WTC11 (cell line): ENCODE data around the gene SCNN1B.

ENCODE experiments used
- CTCF ChIP-seq: fragments of 200-600 bp; IDR thresholded peaks from 2 replicates; pipeline ENCODE4 v1.8.0; 2022; ENCODE audit warnings: antibody characterized with exemption
- ESRRA ChIP-seq: sonication (generic); formaldehyde crosslinking; IDR thresholded peaks from 2 replicates; pipeline ENCODE4 v1.8.1; 2022; ENCODE audit warnings: mild to moderate bottlenecking, missing genetic modification reagents, borderline replicate concordance
- HMGXB4 ChIP-seq: sonication (generic); formaldehyde crosslinking; IDR thresholded peaks from 2 replicates; pipeline ENCODE4 v1.8.1; 2023; ENCODE audit warnings: mild to moderate bottlenecking, moderate library complexity, missing genetic modification reagents
- TEAD4 ChIP-seq: sonication (generic); formaldehyde crosslinking; IDR thresholded peaks from 2 replicates; pipeline ENCODE4 v1.8.0; 2022; ENCODE audit warnings: mild to moderate bottlenecking, missing genetic modification reagents
- TF ChIP-seq, protein P1 (sequence below): fragments of 250-450 bp; sonication (Bioruptor Pico); IDR thresholded peaks from 2 replicates; pipeline ENCODE4 v1.9.0; 2021; ENCODE audit warnings: moderate library complexity, mild to moderate bottlenecking, inconsistent platforms, borderline replicate concordance
- TF ChIP-seq, protein P2 (sequence below): sonication (generic); formaldehyde crosslinking; IDR thresholded peaks from 2 replicates; pipeline ENCODE4 v1.8.1; 2023; ENCODE audit warnings: mild to moderate bottlenecking, missing genetic modification reagents, moderate library complexity

DNA sequence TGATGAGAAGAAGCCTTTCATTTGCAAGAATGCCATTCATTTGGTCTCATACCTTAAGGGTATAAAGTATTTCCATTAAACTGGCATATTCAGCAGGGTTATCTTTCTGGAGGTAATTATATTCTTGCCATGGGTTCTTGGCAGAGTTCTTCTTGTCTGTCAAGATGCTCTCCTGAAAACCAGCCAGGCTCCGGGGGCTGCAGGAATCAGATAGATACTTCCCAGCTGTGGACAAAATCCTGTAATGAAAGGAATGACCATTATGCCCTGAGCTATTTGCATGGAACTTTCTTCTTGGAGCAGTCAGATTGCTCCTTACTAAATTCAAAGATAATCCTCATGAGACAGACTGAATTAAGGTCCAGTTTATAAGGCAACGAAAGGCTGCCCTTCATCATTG lies 103.9 kb downstream of the SCNN1B start:
- no peak for TF ChIP-seq CTCF
- TF ChIP-seq, protein P1, sequence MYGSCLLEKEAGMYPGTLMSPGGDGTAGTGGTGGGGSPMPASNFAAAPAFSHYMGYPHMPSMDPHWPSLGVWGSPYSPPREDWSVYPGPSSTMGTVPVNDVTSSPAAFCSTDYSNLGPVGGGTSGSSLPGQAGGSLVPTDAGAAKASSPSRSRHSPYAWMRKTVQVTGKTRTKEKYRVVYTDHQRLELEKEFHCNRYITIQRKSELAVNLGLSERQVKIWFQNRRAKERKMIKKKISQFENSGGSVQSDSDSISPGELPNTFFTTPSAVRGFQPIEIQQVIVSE (CRISPR knock-in tag), result no peak
- no peak for TF ChIP-seq ESRRA (CRISPR knock-in tag)
- no peak for TF ChIP-seq HMGXB4 (CRISPR knock-in tag)
- TF ChIP-seq, protein P2, sequence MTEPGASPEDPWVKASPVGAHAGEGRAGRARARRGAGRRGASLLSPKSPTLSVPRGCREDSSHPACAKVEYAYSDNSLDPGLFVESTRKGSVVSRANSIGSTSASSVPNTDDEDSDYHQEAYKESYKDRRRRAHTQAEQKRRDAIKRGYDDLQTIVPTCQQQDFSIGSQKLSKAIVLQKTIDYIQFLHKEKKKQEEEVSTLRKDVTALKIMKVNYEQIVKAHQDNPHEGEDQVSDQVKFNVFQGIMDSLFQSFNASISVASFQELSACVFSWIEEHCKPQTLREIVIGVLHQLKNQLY (CRISPR knock-in tag), result no peak
- TF ChIP-seq TEAD4, result no peak
